Choroid plexus epithelial cell (primary cell): ENCODE measurements around the gene ST3GAL5.
A peak's percentile ranks its signal among the peaks of the same experiment; 100 is the strongest.

Source experiments
- DNase-seq: peaks from one replicate; pipeline ENCODE4 v3.0.0-alpha.2; 2010; ENCODE audit warnings: low read depth
- H3K4me3 ChIP-seq: 2 replicates; pipeline ENCODE4 v1.5.1; 2011; ENCODE audit warnings: low read depth, mild to moderate bottlenecking, control low read depth, low read length, moderate library complexity
- TF ChIP-seq, protein P1 (sequence below): conservative IDR thresholded peaks from 2 replicates; pipeline ENCODE4 v1.5.1; 2011; ENCODE audit warnings: low read depth, mild to moderate bottlenecking, control low read depth, inconsistent platforms, low read length, moderate library complexity

The ST3GAL5 gene

DNA sequence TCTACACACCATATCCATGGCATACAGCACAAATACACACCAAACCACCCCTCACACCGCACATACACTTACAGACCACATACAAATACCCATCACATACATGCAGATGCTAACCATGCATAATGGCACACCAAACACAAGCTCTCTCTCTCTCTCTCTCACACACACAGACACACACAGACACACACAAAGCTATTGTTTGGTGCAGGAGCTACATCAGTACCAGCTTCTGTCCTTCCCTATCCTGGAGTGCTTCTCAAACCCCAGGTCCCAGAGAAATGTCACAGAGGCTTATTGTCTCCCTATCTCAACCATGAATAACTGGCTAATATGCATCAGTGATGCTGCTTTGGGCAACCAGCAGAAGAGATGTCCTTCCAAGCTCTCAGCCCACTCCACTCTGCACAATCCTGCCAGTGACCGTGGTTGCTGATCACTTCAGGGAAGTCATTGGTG lies 36.5 kb upstream of the ST3GAL5 start:
- no peak for DNase-seq
- TF ChIP-seq, protein P1, sequence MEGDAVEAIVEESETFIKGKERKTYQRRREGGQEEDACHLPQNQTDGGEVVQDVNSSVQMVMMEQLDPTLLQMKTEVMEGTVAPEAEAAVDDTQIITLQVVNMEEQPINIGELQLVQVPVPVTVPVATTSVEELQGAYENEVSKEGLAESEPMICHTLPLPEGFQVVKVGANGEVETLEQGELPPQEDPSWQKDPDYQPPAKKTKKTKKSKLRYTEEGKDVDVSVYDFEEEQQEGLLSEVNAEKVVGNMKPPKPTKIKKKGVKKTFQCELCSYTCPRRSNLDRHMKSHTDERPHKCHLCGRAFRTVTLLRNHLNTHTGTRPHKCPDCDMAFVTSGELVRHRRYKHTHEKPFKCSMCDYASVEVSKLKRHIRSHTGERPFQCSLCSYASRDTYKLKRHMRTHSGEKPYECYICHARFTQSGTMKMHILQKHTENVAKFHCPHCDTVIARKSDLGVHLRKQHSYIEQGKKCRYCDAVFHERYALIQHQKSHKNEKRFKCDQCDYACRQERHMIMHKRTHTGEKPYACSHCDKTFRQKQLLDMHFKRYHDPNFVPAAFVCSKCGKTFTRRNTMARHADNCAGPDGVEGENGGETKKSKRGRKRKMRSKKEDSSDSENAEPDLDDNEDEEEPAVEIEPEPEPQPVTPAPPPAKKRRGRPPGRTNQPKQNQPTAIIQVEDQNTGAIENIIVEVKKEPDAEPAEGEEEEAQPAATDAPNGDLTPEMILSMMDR, result no peak
- no peak overlapping the region for H3K4me3 ChIP-seq

DNA sequence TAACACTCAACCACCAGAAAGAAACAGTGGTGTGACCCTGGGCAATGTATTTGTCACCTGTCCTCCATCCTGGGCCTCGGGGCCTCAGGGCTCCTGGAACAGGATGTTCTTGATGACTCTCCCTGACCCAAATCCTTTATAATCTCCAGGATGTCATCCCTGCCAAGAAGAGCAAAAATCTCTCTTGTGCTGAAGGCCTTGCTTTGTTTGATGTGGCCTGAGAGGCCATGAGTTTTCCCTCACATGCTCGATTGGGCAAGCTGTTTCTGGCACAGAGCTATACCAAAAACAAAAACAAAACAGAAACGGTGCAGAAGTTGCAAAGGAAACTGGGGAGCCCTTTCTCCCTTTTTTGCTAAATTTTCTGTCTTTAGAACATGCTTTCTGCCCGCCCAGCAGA lies 35.7 kb upstream of the ST3GAL5 start:
- H3K4me3 ChIP-seq, result no peak overlapping the region
- TF ChIP-seq, protein P1, result no peak
- peak; percentile 84 for DNase-seq

DNA sequence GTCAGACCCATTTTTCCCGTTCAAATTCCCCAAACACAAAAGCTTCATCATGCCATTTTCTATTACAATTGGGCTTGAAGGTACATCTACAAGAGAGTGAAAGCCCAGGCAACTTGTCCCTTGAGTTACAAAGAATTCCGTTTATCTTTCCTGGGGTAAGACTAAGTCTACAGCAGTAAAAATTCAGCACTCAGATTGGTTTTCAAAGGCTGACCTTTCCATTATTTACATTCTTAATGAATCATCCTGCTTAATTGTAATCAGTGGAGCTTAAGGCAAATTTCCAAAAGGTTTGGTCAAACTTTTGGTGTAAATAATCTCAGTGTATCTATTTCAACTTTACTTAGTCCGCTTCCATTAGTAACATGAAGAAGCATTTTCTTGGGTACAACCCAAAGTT lies 33.4 kb upstream of the ST3GAL5 start:
- TF ChIP-seq, protein P1, result no peak
- no peak overlapping the region for H3K4me3 ChIP-seq
- DNase-seq, result no peak

DNA sequence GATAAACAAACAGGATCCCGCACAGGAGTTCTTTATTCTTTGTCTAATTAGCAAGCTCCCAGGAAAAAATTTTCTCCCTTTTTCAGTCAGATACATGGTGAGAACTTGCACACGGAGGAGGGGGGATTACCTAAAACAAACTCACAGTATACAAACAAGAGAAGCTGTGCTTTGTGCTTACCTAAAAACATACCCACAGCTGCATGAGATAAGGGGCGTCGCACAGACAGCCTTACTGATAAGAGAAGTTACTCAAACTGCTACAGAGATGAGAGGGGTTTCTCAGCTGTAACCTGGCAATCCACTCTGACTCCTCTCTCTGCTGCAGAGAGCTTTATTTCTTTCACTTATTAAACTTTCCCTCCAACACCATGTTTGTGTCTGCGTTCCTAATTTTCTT lies 32.9 kb upstream of the ST3GAL5 start:
- no peak overlapping the region for H3K4me3 ChIP-seq
- TF ChIP-seq, protein P1, result no peak
- no peak for DNase-seq

DNA sequence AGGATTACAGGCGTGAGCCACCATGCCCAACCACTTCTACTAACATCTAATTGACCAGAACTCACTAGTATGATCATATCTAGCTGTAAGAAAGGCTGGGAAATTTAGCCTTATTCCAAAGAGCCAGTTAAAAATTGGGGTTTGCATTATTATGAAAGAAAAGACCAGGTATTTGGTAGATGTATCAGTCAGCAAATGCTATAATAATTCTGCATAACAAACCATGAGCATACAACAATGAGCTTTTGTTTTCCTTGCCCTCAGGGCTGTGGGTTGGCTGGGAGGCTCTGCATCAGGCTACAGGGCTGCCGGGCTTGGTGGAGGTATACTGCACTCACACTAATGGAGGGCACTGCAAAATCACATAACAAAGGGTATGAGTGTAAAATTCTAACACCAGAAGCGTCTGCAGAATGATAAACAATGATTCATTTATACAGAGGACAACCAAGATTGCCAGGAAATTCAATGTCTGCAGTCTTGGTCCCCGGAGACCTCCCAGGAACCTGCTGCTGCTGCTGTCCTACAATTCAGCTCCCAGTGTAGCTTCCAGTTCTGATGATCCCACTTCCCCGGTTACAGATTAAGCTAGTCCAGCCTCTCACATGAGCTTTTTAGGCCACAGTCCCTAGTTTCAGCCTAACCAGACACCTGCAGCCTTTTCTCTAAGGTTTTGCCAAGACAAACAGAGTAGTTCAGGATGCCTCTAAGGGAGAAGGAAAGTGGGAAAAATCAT lies 32.2 kb upstream of the ST3GAL5 start:
- DNase-seq, result peak; percentile 40
- TF ChIP-seq, protein P1, result no peak
- H3K4me3 ChIP-seq, result no peak overlapping the region

DNA sequence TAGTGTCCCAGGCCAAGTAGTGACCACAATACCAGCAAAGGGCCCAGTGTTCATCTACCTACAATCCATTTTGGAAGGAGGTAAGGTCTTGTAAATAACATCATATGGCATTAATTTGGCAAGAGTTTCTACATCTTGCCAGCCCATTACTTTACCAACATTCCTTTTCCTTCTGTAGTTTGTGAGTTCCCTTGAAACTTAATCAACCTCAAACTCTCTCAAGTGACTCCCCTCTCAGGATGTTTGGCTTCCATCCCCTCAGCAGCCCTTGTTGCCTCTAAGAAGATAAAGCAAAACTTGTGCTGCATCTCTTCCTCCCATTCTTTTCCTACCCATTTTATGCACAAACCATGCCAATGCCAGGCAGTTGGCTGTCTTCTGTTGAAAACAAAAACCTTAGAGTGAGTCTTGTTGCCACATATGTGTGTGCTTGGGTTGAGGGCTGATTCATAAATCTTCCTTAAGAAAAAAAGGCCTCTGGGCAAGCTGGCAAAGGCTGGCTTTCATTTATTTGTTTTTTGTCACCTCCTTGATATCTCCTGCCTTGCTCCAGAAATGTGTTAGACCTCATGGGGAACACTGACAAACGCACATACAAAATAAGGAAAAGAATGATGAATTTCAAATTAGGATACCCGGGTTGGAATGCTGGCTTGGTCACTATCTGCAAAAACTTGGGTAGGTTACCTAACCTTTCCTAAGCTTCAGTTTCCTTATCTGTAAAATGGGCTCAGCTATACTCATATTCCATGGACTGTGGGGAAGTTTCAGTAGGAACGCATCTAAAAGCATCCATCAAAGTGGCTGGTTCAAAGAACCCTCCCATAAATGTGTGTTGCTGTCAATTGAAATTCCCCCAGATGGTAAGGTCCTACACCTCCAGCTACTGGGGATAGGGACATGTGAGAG lies 29.4 kb upstream of the ST3GAL5 start:
- no peak overlapping the region for H3K4me3 ChIP-seq
- no peak for DNase-seq
- TF ChIP-seq, protein P1, result no peak
